ENCODE results near the gene IGF1R.

GRCh38 chr15:98728082-98728810 is 79.9 kb downstream of the IGF1R start:
- TF ChIP-seq CTCF (IDR thresholded peaks at IDR 0.05; ENCODE audit: low read depth, low read length) = no peak
- no peak for TF ChIP-seq EZH2phosphoT487 (IDR thresholded peaks at IDR 0.05; ENCODE audit: low read depth)
